K562 (cell line): Measurements from ENCODE around the gene SMIM3. TPM values are rescaled to one million over a fixed set of nuclear protein-coding genes. Genes with fewer than 3 reads are reported as not detected.

ENCODE experiments used
- AFF1 ChIP-seq, 2 experiments: fragments of 450-650 bp; IDR thresholded peaks; 2 replicates each; pipeline ENCODE4 v1.6.1; 2018; ENCODE audit warnings: mild to moderate bottlenecking in 2 of 2, low read depth in 1 of 2; ENCODE audit not compliant: partially characterized antibody in 2 of 2
- DACH1 ChIP-seq: fragments of 450-650 bp; IDR thresholded peaks from 2 replicates; pipeline ENCODE4 v1.6.1; 2018; ENCODE audit not compliant: partially characterized antibody
- ETV6 ChIP-seq, 3 experiments: fragments of 150-350 bp in 1 of 3; sonication (generic) in 1 of 3; formaldehyde crosslinking in 1 of 3; IDR thresholded peaks; 2 replicates each; pipeline versions ENCODE4 v1.6.1 to v1.8.0; 2014 to 2022; ENCODE audit warnings: borderline replicate concordance in 2 of 3, low read depth in 2 of 3, antibody characterized with exemption in 1 of 3, low read length in 1 of 3, mild to moderate bottlenecking in 1 of 3, missing genetic modification reagents in 1 of 3
- EZH2 ChIP-seq: IDR thresholded peaks from 2 replicates; pipeline ENCODE4 v1.6.1; 2012; ENCODE audit warnings: low read depth, mild to moderate bottlenecking, inconsistent platforms, low read length, borderline replicate concordance
- KLF13 ChIP-seq: fragments of 450-650 bp; IDR thresholded peaks from 2 replicates; pipeline ENCODE4 v1.6.1; 2016; ENCODE audit warnings: missing genetic modification characterization, low read depth, mild to moderate bottlenecking, missing compliant biosample characterization, moderate library complexity, borderline replicate concordance
- L3MBTL2 ChIP-seq: fragments of 450-650 bp; IDR thresholded peaks from 2 replicates; pipeline ENCODE4 v1.6.1; 2016; ENCODE audit warnings: mild to moderate bottlenecking, moderate library complexity
- NCOA4 ChIP-seq: fragments of 450-650 bp; IDR thresholded peaks from 2 replicates; pipeline ENCODE4 v1.6.1; 2018; ENCODE audit warnings: mild to moderate bottlenecking; ENCODE audit not compliant: partially characterized antibody
- NEUROD1 ChIP-seq: fragments of 150-350 bp; IDR thresholded peaks from 2 replicates; pipeline ENCODE4 v1.6.1; 2014; ENCODE audit warnings: borderline replicate concordance, low read length, low read depth; ENCODE audit not compliant: partially characterized antibody
- PHF8 ChIP-seq: fragments of 200-600 bp; sonication (generic); IDR thresholded peaks from 2 replicates; pipeline ENCODE4 v1.6.1; 2012; ENCODE audit warnings: mixed run types, mild to moderate bottlenecking, inconsistent platforms, low read length, moderate library complexity, borderline replicate concordance
- SETDB1 ChIP-seq: IDR thresholded peaks from one replicate; pipeline ENCODE4 v1.6.1; 2012; ENCODE audit warnings: low read length, control low read depth, inconsistent platforms
- THRA ChIP-seq: fragments of 450-650 bp; IDR thresholded peaks from 2 replicates; pipeline ENCODE4 v1.6.1; 2017; ENCODE audit warnings: mild to moderate bottlenecking, moderate library complexity
- ZFP1 ChIP-seq: fragments of 450-650 bp; formaldehyde crosslinking; IDR thresholded peaks from 2 replicates; pipeline ENCODE4 v1.4.0; 2020; ENCODE audit warnings: mild to moderate bottlenecking, mixed read lengths
- ZNF133 ChIP-seq: fragments of 250-450 bp; sonication (Bioruptor Pico); IDR thresholded peaks from 2 replicates; pipeline ENCODE4 v1.4.0; 2020; ENCODE audit warnings: mild to moderate bottlenecking
- ZNF41 ChIP-seq: fragments of 250-450 bp; sonication (Bioruptor Pico); conservative IDR thresholded peaks from 2 replicates; pipeline ENCODE4 v1.4.0; 2020; ENCODE audit warnings: mild to moderate bottlenecking
- ZNF589 ChIP-seq: fragments of 200-800 bp; sonication (Bioruptor generic); IDR thresholded peaks from 2 replicates; pipeline ENCODE4 v1.6.1; 2016; ENCODE audit warnings: low read depth, missing genetic modification characterization, missing compliant biosample characterization
- ZNF639 ChIP-seq, 2 experiments: fragments of 200-800 bp in 1 of 2; sonication (Bioruptor generic) in 1 of 2; sonication (generic) in 1 of 2; formaldehyde crosslinking in 1 of 2; IDR thresholded peaks in 1 of 2; conservative IDR thresholded peaks in 1 of 2; 2 replicates each; pipeline versions ENCODE4 v1.5.0 to v1.6.1; 2016 to 2020; ENCODE audit warnings: missing compliant biosample characterization in 1 of 2, missing genetic modification characterization in 1 of 2, missing genetic modification reagents in 1 of 2
- polyA plus RNA-seq, 8 experiments: library from polyadenylated mRNA; depleted of rRNA in 4 of 8; stranded (reverse) in 5 of 8; unstranded in 3 of 8; fragments of >200 nt; fragmentation: Nextera tagmentation in 2 of 8; fragmentation: Illumina TruSeq in 1 of 8; extraction: Ambion mirVana in 2 of 8; extraction: Trizol in 1 of 8; gene quantifications; 2 replicates each; pipeline versions ENCODE4 v1.2.1 to v1.2.3, GENCODE V29; 2011 to 2014; ENCODE audit warnings: inconsistent platforms in 1 of 8, missing spikeins in 1 of 8
- total RNA-seq, 7 experiments: library from RNA; depleted of rRNA in 6 of 7; stranded (reverse); fragments of >200 nt in 6 of 7; fragmentation: Illumina TruSeq in 2 of 7; extraction: Trizol in 2 of 7; gene quantifications; 2 replicates each; pipeline versions ENCODE4 v1.2.1 to v1.2.3, GENCODE V29; 2011 to 2021; ENCODE audit warnings: low replicate concordance in 1 of 7
- TF ChIP-seq, protein P1 (sequence below): fragments of 450-650 bp; IDR thresholded peaks from 2 replicates; pipeline ENCODE4 v1.6.1; 2018; ENCODE audit warnings: mild to moderate bottlenecking, low read depth; ENCODE audit not compliant: partially characterized antibody

SMIM3 gene
- total and polyA plus RNA-seq, 9 of the 15 experiments (the other 6 are each of a cell fraction or from before 2014, with no cell fraction given) = 4.1 to 27.7 (median 13.6) TPM

GRCh38 chr5:150758531-150759333 is 19.8 kb upstream of the SMIM3 start, which contains the start of gene DCTN4 (continued):
- peak in 1 of 2 experiments; percentile 91 for TF ChIP-seq AFF1 (IDR thresholded peaks at IDR 0.05; ENCODE audit: low read depth in 1 of 2, partially characterized antibody in 2 of 2)
- 0 out of 2 replicates have a peak, but pooled peaks have one; percentile 12 for TF ChIP-seq ZNF133 (CRISPR knock-in tag)
- TF ChIP-seq NCOA4 = no peak
- TF ChIP-seq THRA = no peak
- peak; percentile 80; the same call in 1 of the 2 replicates for TF ChIP-seq PHF8
- TF ChIP-seq ZNF589 (CRISPR knock-in tag) = peak; percentile 96
- TF ChIP-seq SETDB1 = no peak
- peak; percentile 39; the same call in 1 of the 2 replicates for TF ChIP-seq KLF13
- no peak for TF ChIP-seq EZH2
- TF ChIP-seq, protein P1, sequence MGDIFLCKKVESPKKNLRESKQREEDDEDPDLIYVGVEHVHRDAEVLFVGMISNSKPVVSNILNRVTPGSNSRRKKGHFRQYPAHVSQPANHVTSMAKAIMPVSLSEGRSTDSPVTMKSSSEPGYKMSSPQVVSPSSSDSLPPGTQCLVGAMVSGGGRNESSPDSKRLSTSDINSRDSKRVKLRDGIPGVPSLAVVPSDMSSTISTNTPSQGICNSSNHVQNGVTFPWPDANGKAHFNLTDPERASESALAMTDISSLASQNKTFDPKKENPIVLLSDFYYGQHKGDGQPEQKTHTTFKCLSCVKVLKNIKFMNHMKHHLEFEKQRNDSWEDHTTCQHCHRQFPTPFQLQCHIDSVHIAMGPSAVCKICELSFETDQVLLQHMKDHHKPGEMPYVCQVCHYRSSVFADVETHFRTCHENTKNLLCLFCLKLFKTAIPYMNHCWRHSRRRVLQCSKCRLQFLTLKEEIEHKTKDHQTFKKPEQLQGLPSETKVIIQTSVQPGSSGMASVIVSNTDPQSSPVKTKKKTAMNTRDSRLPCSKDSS = no peak
- TF ChIP-seq ZNF639 (CRISPR knock-in tag; conservative IDR thresholded peaks at IDR 0.05 in 1 of 2, IDR thresholded peaks at IDR 0.05 in 1 of 2) = peak in 1 of 2 experiments; percentile 66; a peak in 2 of 4 replicates
- TF ChIP-seq L3MBTL2 = peak; percentile 97
- TF ChIP-seq NEUROD1 = peak; percentile 90
- TF ChIP-seq DACH1 = no peak
- 0 out of 2 replicates have a peak, but pooled peaks have one; percentile 65 for TF ChIP-seq ZNF41 (CRISPR knock-in tag)
- no peak for TF ChIP-seq ETV6 (IDR thresholded peaks at IDR 0.05; ENCODE audit: borderline replicate concordance in 1 of 2, low read depth in 2 of 2, low read length in 1 of 2)
- TF ChIP-seq ETV6 (CRISPR knock-in tag; IDR thresholded peaks at IDR 0.05; ENCODE audit: borderline replicate concordance) = no peak; the same call in 1 of the 2 replicates
- TF ChIP-seq ZFP1 (CRISPR knock-in tag) = no peak
